ENCODE results near the gene P4HB. TPM values are rescaled to one million over a fixed set of nuclear protein-coding genes. Genes with fewer than 3 reads are reported as not detected.
A peak's percentile ranks its signal among the peaks of the same experiment; 100 is the strongest.

Gene P4HB
- total and polyA plus RNA-seq, 4 donors = 143 to 443 (median 283) TPM

DNA sequence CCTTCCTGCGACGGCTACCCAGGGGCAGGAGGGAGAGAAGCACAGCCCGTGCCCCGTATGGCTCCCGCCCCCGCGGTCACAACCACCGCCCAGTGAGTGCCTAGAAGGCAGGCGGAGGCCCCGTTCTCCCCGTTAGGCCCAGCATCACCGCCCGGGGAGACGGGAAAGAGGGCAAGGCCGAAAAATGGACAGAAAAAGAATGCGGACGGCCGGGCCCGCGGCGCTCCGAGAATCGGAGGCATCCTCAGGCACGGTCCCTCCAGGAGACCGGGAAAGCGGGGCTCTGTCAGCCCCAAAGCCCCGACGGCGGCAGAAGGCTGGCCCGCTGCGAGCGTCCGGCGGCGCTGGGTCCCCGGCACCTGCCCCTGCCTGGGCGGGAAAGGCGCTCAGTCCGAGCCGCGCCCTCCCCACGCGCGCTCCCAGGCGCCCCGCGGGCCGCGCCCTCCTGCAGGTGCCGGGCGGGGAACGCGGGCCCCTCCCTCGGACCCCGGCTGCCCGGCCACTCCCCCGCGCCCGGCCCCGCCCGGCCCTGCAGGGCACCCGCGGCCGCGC lies 27.7 kb downstream of the P4HB start:
- no peaks in the 10 kb centered on the region for H3K27me3 ChIP-seq (ENCODE audit: control insufficient read depth, insufficient read depth, low read length)
- H3K4me3 ChIP-seq (ENCODE audit: low read depth, low read length) = peak overlapping the region; percentile 74
- peaks cover 36% of the 10 kb centered on the region for H3K4me1 ChIP-seq (ENCODE audit: control insufficient read depth, insufficient read depth, low read length)
- H3K36me3 ChIP-seq (ENCODE audit: control insufficient read depth, insufficient read depth, low read length) = peaks cover 36% of the 10 kb centered on the region
- H3K9me3 ChIP-seq (ENCODE audit: control insufficient read depth, insufficient read depth, low read length) = no peaks in the 10 kb centered on the region
- peak overlapping the region; percentile 77 for H3K27ac ChIP-seq (ENCODE audit: low read depth, low read length)
- DNase-seq (ENCODE audit: low read depth in 4 of 6, low spot score in 6 of 6) = peak in 3 of 6 donors; percentile 3 to 31 (median 4)
- WGBS (ENCODE audit: insufficient coverage) = 0% methylated on average over 65 of the region's 65 CpGs

DNA sequence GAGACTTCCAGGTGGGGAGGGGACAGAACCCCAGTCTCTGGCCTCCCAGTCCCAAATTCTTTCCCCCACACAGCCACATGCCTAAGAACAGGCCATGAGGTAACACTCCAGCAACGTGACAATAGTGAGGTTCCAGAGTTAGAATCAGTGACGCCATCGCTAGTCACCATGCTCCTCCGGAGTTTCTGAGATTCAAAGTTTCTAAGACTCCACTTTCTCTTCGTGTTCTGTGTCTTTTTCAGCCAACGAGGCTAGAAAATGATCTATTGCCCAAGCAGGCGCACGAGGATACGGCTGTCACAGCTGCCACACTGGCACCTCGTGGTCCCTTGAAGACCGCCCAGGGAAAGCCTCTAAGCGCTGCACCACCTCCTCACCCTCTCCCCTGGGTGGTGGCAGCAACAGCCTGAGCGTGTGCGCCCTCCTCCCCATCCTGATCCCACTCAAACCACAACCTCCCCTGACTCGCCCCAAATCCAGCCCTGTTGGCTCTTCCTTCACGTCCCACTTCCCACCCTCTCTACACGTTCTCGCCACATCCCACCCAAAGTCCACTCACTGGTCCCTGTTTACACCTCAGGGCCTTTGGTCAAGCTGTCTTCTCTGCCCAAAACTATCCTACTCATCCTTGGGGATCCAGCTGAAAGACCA lies 28.3 kb downstream of the P4HB start:
- 26% methylated on average over 18 of the region's 18 CpGs for whole genome bisulfite sequencing (ENCODE audit: insufficient coverage)

DNA sequence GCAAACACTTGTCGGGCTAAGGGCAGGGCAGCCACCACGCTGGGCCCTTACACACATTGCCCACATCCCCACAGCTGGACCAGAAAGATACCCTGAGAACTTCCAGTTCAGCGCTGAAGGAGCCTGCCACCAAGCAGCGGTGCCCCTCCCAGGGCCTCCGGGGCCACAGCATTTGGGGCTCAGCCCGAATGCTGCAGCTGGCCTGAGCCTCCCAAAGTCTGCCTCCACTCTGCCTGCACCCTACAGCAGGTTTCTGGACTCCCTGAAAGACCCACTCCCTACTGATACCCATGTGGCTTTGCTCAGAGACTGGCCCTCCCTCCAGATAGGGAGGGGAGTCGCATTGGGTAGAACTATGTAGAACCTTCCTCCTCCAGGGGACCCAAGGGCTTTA lies 28.8 kb downstream of the P4HB start:
- H3K36me3 ChIP-seq (ENCODE audit: control insufficient read depth, insufficient read depth, low read length) = peaks cover 36% of the 10 kb centered on the region
- no peak for DNase-seq (ENCODE audit: low read depth in 4 of 6, low spot score in 6 of 6)
- WGBS (ENCODE audit: insufficient coverage) = 96% methylated on average over 6 of the region's 7 CpGs
- H3K4me3 ChIP-seq (ENCODE audit: low read depth, low read length) = no peak overlapping the region
- no peaks in the 10 kb centered on the region for H3K27me3 ChIP-seq (ENCODE audit: control insufficient read depth, insufficient read depth, low read length)
- no peak overlapping the region for H3K27ac ChIP-seq (ENCODE audit: low read depth, low read length)
- peaks cover 36% of the 10 kb centered on the region for H3K4me1 ChIP-seq (ENCODE audit: control insufficient read depth, insufficient read depth, low read length)
- H3K9me3 ChIP-seq (ENCODE audit: control insufficient read depth, insufficient read depth, low read length) = no peaks in the 10 kb centered on the region

More for the DNA sequence above, 28.3 kb downstream of the P4HB start:
- Histone ChIP-seq H3K27ac (ENCODE audit: low read depth, low read length) (peak overlapping the region; percentile 77), H3K4me1 (ENCODE audit: control insufficient read depth, insufficient read depth, low read length) (peaks cover 36% of the 10 kb centered on the region), H3K4me3 (ENCODE audit: low read depth, low read length) (peak overlapping the region; percentile 74), H3K9me3 (ENCODE audit: control insufficient read depth, insufficient read depth, low read length) (no peaks in the 10 kb centered on the region), H3K36me3 (ENCODE audit: control insufficient read depth, insufficient read depth, low read length) (peaks cover 36% of the 10 kb centered on the region), H3K27me3 (ENCODE audit: control insufficient read depth, insufficient read depth, low read length) (no peaks in the 10 kb centered on the region)
- peak in 1 of 6 donors; percentile 0 for DNase-seq (ENCODE audit: low read depth in 4 of 6, low spot score in 6 of 6)

DNA sequence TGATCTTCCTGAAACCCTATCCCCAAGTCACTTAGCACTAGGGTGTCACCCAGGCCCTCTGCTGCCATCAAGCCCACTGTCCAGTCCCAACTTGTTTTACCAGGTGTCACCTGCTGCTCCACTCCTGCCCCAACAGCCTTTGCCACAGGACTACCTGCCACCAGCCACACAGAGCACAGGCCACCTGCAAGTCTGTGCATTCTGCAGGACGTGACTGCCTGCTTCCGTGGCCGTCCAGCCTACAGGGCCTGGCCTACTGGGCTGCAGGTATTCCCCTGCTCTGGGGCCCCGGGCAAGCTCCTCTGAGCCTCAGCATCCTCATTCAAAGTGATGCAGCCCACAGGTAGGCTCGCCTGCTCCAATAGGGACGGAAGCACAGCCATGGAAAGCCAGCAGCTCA lies 30.5 kb downstream of the P4HB start:
- Histone ChIP-seq H3K4me1 (ENCODE audit: control insufficient read depth, insufficient read depth, low read length) (peaks cover 36% of the 10 kb centered on the region), H3K4me3 (ENCODE audit: low read depth, low read length) (no peak overlapping the region), H3K27me3 (ENCODE audit: control insufficient read depth, insufficient read depth, low read length) (no peaks in the 10 kb centered on the region), H3K36me3 (ENCODE audit: control insufficient read depth, insufficient read depth, low read length) (peaks cover 50% of the 10 kb centered on the region), H3K9me3 (ENCODE audit: control insufficient read depth, insufficient read depth, low read length) (no peaks in the 10 kb centered on the region), H3K27ac (ENCODE audit: low read depth, low read length) (no peak overlapping the region)
- DNase-seq (ENCODE audit: low read depth in 4 of 6, low spot score in 6 of 6) = no peak
- WGBS (ENCODE audit: insufficient coverage) = 93% methylated on average over 6 of the region's 6 CpGs

DNA sequence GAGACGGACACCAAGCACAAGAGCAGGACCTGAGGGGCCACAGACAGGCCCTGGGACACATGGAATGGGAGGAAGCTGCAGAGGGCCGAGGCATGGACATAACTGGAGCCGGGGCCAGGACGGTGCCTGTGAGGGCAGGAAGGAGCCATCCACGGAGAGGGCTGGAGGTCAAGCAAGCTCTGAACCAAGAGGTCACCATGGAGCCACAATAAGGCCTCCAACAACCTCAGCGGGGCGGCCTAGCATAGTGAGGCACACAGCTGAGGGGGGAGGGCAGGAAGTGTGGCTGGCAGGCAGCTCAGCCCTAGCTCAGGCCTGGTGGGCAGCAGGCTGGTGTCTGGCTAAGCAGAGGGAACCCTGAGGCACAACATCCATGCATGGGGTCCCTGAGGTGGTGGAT lies 31.7 kb downstream of the P4HB start:
- H3K27ac ChIP-seq (ENCODE audit: low read depth, low read length) = no peak overlapping the region
- no peaks in the 10 kb centered on the region for H3K27me3 ChIP-seq (ENCODE audit: control insufficient read depth, insufficient read depth, low read length)
- H3K36me3 ChIP-seq (ENCODE audit: control insufficient read depth, insufficient read depth, low read length) = peaks cover 55% of the 10 kb centered on the region
- no peaks in the 10 kb centered on the region for H3K9me3 ChIP-seq (ENCODE audit: control insufficient read depth, insufficient read depth, low read length)
- no peak overlapping the region for H3K4me3 ChIP-seq (ENCODE audit: low read depth, low read length)
- WGBS (ENCODE audit: insufficient coverage) = 79% methylated on average over 7 of the region's 7 CpGs
- peaks cover 26% of the 10 kb centered on the region for H3K4me1 ChIP-seq (ENCODE audit: control insufficient read depth, insufficient read depth, low read length)
- no peak for DNase-seq (ENCODE audit: low read depth in 4 of 6, low spot score in 6 of 6)

GRCh38 chr17:81825841-81826466 lies 34.4 kb downstream of the P4HB start:
- Histone ChIP-seq H3K36me3 (ENCODE audit: control insufficient read depth, insufficient read depth, low read length) (peaks cover 78% of the 10 kb centered on the region), H3K4me3 (ENCODE audit: low read depth, low read length) (no peak overlapping the region), H3K4me1 (ENCODE audit: control insufficient read depth, insufficient read depth, low read length) (peaks cover 14% of the 10 kb centered on the region), H3K27me3 (ENCODE audit: control insufficient read depth, insufficient read depth, low read length) (no peaks in the 10 kb centered on the region), H3K9me3 (ENCODE audit: control insufficient read depth, insufficient read depth, low read length) (no peaks in the 10 kb centered on the region), H3K27ac (ENCODE audit: low read depth, low read length) (no peak overlapping the region)
- 73% methylated on average over 10 of the region's 11 CpGs for WGBS (ENCODE audit: insufficient coverage)
- no peak for DNase-seq (ENCODE audit: low read depth in 4 of 6, low spot score in 6 of 6)

DNA sequence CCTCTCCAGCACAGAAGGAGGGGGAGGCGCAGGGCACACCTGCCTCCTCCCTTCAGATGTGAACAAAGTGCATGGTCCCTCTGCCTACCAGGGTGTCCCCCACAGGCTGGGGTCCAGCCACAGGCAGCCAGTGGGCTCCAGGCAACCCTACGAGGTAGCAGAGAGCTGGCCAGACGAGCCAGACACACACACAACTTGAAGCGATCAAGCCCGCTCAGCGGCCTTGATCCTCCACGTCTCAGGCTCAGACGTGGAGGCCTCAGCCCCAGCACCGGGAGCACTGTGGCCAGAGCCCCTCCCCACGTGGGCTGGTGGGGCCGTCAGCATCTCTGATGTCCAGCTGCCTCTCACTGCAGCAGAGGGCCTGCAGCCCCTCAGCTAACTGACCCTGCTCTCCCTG lies 35.7 kb downstream of the P4HB start:
- H3K4me3 ChIP-seq (ENCODE audit: low read depth, low read length) = no peak overlapping the region
- WGBS (ENCODE audit: insufficient coverage) = 88% methylated on average over 11 of the region's 11 CpGs
- peaks cover 14% of the 10 kb centered on the region for H3K4me1 ChIP-seq (ENCODE audit: control insufficient read depth, insufficient read depth, low read length)
- peaks cover 71% of the 10 kb centered on the region for H3K36me3 ChIP-seq (ENCODE audit: control insufficient read depth, insufficient read depth, low read length)
- no peak overlapping the region for H3K27ac ChIP-seq (ENCODE audit: low read depth, low read length)
- no peaks in the 10 kb centered on the region for H3K27me3 ChIP-seq (ENCODE audit: control insufficient read depth, insufficient read depth, low read length)
- H3K9me3 ChIP-seq (ENCODE audit: control insufficient read depth, insufficient read depth, low read length) = no peaks in the 10 kb centered on the region
- no peak for DNase-seq (ENCODE audit: low read depth in 4 of 6, low spot score in 6 of 6)

DNA sequence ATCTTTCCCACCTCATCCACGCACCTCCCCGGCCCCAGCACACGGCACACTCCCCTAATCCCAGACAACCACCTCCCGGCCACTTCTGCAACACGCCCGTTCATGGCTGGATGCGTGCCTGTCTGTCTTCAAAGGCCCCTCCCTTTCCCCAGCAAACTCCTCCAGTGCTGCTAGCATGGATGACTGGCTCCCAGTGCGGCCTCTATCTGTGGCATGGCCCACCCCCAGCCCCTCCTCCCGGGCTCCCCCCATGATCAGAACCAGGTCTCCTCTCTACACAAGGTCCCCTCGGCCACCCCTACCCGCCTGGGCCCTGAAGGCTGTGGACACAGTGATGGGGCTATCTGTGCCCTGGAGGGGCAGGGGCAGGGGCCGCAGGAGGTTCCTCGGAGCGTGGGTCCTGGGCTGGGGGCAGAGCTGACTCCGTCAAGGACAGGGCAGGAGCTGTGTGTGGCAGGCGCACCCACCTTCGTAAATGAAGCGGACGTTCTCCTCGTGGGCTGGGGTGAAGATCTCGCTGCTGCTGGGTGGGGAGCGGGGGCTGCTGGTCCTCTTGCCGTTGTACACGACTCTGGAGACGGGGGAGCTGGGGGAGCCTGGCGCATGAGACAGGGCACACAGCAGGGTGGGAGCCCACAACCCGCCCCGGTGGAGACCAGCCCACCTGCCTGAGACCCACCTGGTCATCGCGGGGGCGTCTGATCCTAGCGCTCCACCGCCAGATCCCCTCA lies 36.4 kb downstream of the P4HB start:
- no peaks in the 10 kb centered on the region for H3K9me3 ChIP-seq (ENCODE audit: control insufficient read depth, insufficient read depth, low read length)
- peaks cover 14% of the 10 kb centered on the region for H3K4me1 ChIP-seq (ENCODE audit: control insufficient read depth, insufficient read depth, low read length)
- 89% methylated on average over 30 of the region's 33 CpGs for WGBS (ENCODE audit: insufficient coverage)
- no peak overlapping the region for H3K27ac ChIP-seq (ENCODE audit: low read depth, low read length)
- no peaks in the 10 kb centered on the region for H3K27me3 ChIP-seq (ENCODE audit: control insufficient read depth, insufficient read depth, low read length)
- no peak for DNase-seq (ENCODE audit: low read depth in 4 of 6, low spot score in 6 of 6)
- peaks cover 65% of the 10 kb centered on the region for H3K36me3 ChIP-seq (ENCODE audit: control insufficient read depth, insufficient read depth, low read length)
- H3K4me3 ChIP-seq (ENCODE audit: low read depth, low read length) = no peak overlapping the region

DNA sequence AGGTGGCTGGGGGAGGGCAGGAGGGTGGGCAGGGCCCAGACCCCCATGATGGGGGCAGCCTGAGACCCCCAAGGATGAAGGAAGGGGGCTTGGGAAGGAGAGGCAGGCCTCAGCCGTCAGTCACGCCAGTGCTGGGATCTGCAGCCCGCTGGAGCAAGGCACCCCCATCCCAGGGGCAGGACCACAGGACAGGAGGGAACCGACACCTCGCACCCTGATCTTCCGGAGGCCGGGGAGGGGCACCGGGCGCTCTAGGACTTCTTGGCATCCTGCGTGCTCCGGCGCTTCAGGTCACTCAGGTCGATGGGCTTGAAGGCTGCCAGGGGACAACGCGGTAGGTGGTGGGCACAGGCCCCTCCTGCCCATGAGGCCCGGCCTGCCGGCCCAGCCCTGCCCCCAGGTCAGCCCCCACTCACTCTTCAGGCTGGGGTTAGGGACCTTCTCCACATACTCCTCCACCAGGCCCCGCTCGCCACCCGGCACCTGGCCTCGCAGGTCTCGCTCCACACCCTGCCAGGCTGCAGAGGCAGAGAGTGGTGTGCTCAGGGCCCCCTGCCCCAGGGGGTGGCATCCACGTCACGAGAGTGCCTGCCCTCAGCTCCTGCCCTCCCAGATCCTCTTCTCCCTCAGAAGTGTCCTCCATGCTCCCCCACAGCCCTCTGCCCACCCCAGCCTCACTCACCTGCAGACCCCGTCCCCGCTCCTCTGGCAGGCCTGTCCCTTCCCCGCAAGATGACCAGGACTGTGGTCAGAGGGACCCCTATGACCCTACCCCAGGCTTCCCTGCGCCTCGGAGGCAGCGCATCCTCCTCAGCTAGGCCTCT lies 37.1 kb downstream of the P4HB start:
- 93% methylated on average over 30 of the region's 30 CpGs for WGBS (ENCODE audit: insufficient coverage)
- Histone ChIP-seq H3K9me3 (ENCODE audit: control insufficient read depth, insufficient read depth, low read length) (no peaks in the 10 kb centered on the region), H3K4me1 (ENCODE audit: control insufficient read depth, insufficient read depth, low read length) (peaks cover 6% of the 10 kb centered on the region), H3K4me3 (ENCODE audit: low read depth, low read length) (no peak overlapping the region), H3K27me3 (ENCODE audit: control insufficient read depth, insufficient read depth, low read length) (no peaks in the 10 kb centered on the region), H3K36me3 (ENCODE audit: control insufficient read depth, insufficient read depth, low read length) (peaks cover 57% of the 10 kb centered on the region), H3K27ac (ENCODE audit: low read depth, low read length) (no peak overlapping the region)
- DNase-seq (ENCODE audit: low read depth in 4 of 6, low spot score in 6 of 6) = no peak
